ENCODE results near the gene MBD3L4.

GRCh38 chr19:7063764-7064418, 23.9 kb upstream of the MBD3L4 start:
- TF ChIP-seq EZH2 (optimal IDR thresholded peaks at IDR 0.05; ENCODE audit: low read depth, low read length), result no peak
- no peak for TF ChIP-seq CTCF (IDR thresholded peaks at IDR 0.05; ENCODE audit: low read length)
- no peak for TF ChIP-seq EZH2phosphoT487 (IDR thresholded peaks at IDR 0.05; ENCODE audit: low read length)

Measured in MM.1S (cell line).